D721Med (cell line): ENCODE measurements around the gene FFAR3.

ENCODE experiments used
- DNase-seq: peaks from one replicate; pipeline ENCODE4 v3.0.0; 2011; ENCODE audit warnings: low spot score; ENCODE audit not compliant: insufficient read length
- FAIRE-seq: peaks from 2 replicates; lab custom pipeline; 2011; peaks lifted over from hg19 to GRCh38; lab: Jason Lieb, UNC
- CTCF ChIP-seq: IDR thresholded peaks from 2 replicates; pipeline ENCODE4 v1.5.1; 2012; ENCODE audit warnings: mild to moderate bottlenecking, control low read depth; ENCODE audit not compliant: insufficient read depth; ENCODE audit errors: missing control alignments

FFAR3 gene

GRCh38 chr19:35318679-35319448, 39.4 kb upstream of the FFAR3 start:
- FAIRE-seq (no peak), DNase-seq (no peak)
- no peak for TF ChIP-seq CTCF

DNA sequence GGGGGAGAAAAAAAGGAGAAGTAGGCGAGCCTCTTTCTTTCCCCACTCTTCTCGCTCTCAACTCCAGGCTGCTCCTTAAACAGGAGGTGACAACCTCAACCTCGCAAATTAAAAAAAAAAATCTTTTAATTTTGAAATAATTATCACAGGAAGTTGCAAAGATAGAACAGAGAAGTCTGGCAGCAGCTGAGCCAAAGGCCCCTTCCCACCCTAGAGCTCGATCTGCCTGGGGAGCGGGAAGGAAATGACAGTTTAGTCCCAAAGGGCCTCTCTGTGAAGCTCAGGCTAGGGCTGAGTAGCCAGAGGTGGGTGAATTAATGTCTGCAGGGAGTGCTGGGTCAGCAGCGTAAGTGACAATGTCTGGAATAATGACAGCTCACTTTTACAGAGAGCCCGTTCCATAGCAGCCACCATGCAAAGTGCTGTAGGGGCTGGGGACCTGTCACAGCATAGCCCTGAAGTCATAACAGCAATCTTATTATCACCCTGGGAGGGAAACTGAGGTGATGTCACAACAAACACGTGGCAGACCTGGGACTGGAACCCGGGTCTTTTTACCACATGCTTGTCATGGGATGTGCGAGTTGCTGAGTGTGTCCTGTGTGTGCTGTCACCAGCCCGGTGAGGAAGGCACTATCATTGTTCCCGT, 38.1 kb upstream of the FFAR3 start:
- FAIRE-seq (no peak), DNase-seq (no peak)
- no peak for TF ChIP-seq CTCF

GRCh38 chr19:35321291-35321690, 37.0 kb upstream of the FFAR3 start:
- FAIRE-seq: no peak
- DNase-seq: no peak
- no peak for TF ChIP-seq CTCF

DNA sequence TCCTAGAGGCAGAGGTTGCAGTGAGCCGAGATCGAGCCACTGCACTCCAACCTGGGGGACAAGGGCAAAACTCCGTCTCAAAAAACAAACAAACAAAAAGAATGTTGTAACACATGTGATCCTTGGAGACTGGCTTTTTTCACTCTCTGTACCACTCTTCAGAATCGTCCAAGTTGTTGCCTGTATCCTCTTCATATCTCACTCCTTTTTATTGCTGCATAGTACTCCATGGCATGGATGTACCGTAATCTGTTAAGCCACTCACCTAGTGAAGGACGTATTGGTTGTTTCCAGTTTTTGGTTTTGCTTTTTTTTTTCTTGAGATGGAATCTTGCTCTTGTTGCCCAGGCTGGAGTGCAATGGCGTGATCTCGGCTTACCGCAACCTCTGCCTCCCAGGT, 36.2 kb upstream of the FFAR3 start:
- no peak for DNase-seq
- TF ChIP-seq CTCF: no peak
- no peak for FAIRE-seq

DNA sequence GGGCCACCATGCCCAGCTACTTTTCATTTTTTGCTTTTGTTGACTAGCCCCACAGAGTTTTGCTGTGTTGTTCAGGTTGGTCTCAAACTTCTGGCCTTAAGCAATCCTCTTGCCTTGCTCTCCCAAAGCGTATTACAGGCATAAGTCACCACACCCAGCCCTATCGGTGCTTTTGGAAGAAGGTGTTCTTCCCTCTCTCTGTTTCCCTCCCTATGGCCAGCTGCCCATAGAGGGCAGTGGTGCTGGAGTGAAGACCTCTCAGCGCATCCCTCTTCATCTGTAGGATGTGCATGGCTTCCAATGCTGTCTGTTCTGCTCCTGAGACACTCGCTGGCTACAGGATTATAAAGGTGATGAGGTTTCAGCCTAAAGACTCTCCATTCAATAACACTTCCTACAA, 30.6 kb upstream of the FFAR3 start:
- DNase-seq: no peak
- FAIRE-seq: no peak
- TF ChIP-seq CTCF: no peak

DNA sequence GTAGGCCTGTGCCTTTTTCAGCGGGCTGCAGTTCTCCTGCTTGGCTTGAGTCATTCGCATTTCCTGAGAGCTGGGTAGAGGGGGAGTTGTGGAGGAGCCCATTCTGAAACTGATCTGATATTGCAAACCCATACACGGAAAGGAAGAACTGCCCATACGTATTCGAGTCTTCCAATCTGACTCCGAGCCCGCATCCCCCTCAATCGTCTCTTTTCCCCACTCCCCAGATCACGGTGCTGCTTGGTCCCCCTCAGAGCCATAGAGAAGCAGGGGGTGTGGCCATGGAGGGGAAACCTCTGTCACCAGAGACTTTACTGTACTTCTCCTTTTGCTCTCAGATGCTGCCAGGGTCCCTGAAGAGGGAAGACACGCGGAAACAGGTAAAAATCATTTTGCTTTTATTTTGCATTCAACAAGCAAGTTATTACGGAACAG, 29.4 kb upstream of the FFAR3 start, which contains the start of gene CD22:
TSS of gene CD22 (plus strand) at position 337 of the 435 bp plus-strand sequence. CDS start 2,854 bp downstream, outside the sequence.
- TF ChIP-seq CTCF: no peak
- DNase-seq: no peak
- no peak for FAIRE-seq

- TF ChIP-seq CTCF: no peak
- DNase-seq (no peak), FAIRE-seq (no peak)
Measured at GRCh38 chr19:35329323-35329722, 28.9 kb upstream of the FFAR3 start.
